Heart left ventricle (tissue), 16 donors: Measurements from ENCODE around the gene SUB1. TPM values are rescaled to one million over a fixed set of nuclear protein-coding genes. Genes with fewer than 3 reads are reported as not detected.

Source experiments
- ATAC-seq, 4 donors: fragments of 200-7000 bp; cut with Tn5 transposase; one replicate each; pipeline ENCODE4 v1.9.1; 2020 to 2022; ENCODE audit warnings: moderate library complexity in 4 of 4, mild to moderate bottlenecking in 3 of 4, moderate number of reproducible peaks in 1 of 4
- DNase-seq, 5 donors: peaks; one replicate each; pipeline ENCODE4 v3.0.0-alpha.2; 2020
- H3K27ac ChIP-seq, 12 donors: fragments of 200-600 bp; sonication (generic) in 4 of 12; one replicate each; pipeline versions ENCODE4 v1.5.0 to v1.8.0; 2016 to 2022; ENCODE audit warnings: mild to moderate bottlenecking in 2 of 12
- H3K27me3 ChIP-seq, 9 donors: fragments of 200-600 bp; sonication (generic) in 2 of 9; one replicate each; pipeline versions ENCODE4 v1.5.1 to v1.8.0; 2016 to 2022; ENCODE audit warnings: mild to moderate bottlenecking in 3 of 9
- H3K36me3 ChIP-seq, 9 donors: fragments of 200-600 bp; sonication (generic) in 2 of 9; one replicate each; pipeline versions ENCODE4 v1.5.0 to v1.8.0; 2018 to 2022; ENCODE audit warnings: mild to moderate bottlenecking in 2 of 9
- H3K4me1 ChIP-seq, 12 donors: fragments of 200-600 bp; sonication (generic) in 4 of 12; one replicate each; pipeline versions ENCODE4 v1.5.0 to v1.8.0; 2016 to 2022; ENCODE audit warnings: mild to moderate bottlenecking in 3 of 12
- H3K4me3 ChIP-seq, 12 donors: fragments of 200-600 bp; sonication (generic) in 4 of 12; one replicate each; pipeline versions ENCODE4 v1.5.0 to v1.8.0; 2017 to 2022; ENCODE audit warnings: mild to moderate bottlenecking in 9 of 12, moderate library complexity in 4 of 12
- H3K9me3 ChIP-seq, 12 donors: fragments of 200-600 bp; sonication (generic) in 4 of 12; one replicate each; pipeline versions ENCODE4 v1.5.0 to v1.8.0; 2016 to 2022; ENCODE audit warnings: mild to moderate bottlenecking in 1 of 12
- CTCF ChIP-seq, 12 donors: fragments of 200-600 bp; sonication (generic) in 4 of 12; IDR thresholded peaks; one replicate each; pipeline versions ENCODE4 v1.5.0 to v1.8.0; 2018 to 2022; ENCODE audit warnings: antibody characterized with exemption in 12 of 12, mild to moderate bottlenecking in 5 of 12
- POLR2A ChIP-seq, 2 donors: fragments of 450-650 bp; IDR thresholded peaks; one replicate each; pipeline ENCODE4 v1.6.1; 2017; ENCODE audit warnings: antibody characterized with exemption in 2 of 2, mild to moderate bottlenecking in 2 of 2, moderate library complexity in 2 of 2
- WGBS, 4 donors: extraction: QIAGEN DNeasy Blood & Tissue Kit in 2 of 4; methylation state at CpG; one replicate each; pipeline versions ENCODE4 v1.1.5 to v1.1.7; 2013 to 2018; 5-methylcytosine and 5-hydroxymethylcytosine counted together
- intact Hi-C, 10 donors: fragments of 100-400 bp; cut with DNase I; formaldehyde crosslinking; loops; one replicate each; pipeline versions ENCODE4 v1.11.1 to v1.14.2; 2022
- polyA plus RNA-seq, 2 donors: library from polyadenylated mRNA; stranded (reverse); fragments of 200-250 nt; gene quantifications; one replicate each; pipeline ENCODE4 v1.2.3, GENCODE V29; 2013
- total RNA-seq, 9 donors: library from RNA; depleted of rRNA in 2 of 9; stranded (reverse); fragments of >200 nt in 2 of 9; fragmentation: NEBNext Ultra II Directional in 3 of 9; extraction: Animal tissue kit (Norgen Biotek cat#: 25700) in 3 of 9; gene quantifications; one replicate each; pipeline versions ENCODE4 v1.1.0 to v1.2.4, GENCODE V29; 2016 to 2023
- donor health status: ischemic (EF 13 %, LVEDD 7.1; RV severe dilation, severe dysfunction).
- donor health status: healthy with polysubstance abuse.
- donor health status: DM: no; HTN: yes; CAD: no.
- donor health status: DM: no; HTN: no; CAD: no.
- donor health status: ischemic (EF 25% LVEDD 6.9; RV normal size, moderate dysfunction).
- donor health status: ischemic (EF 25% LVEDD 5.7; RV mildly dilated, moderate dysfunction).
- donor health status: healthy.
- donor health status: DM: yes; HTN: yes; CAD: no.
- donor health status: ischemic (EF 35%, LVEDD 5.7; RV mildly dilated, moderate dysfunction).
- donor health status: nonischemic (EF 11% LVEDD 7.7; RV severe dilation, severe dysfunction).
- donor health status: DM: yes; HTN: yes; CAD: no.
- donor health status: PGD.
- donor health status: ischemic (EF 29% LVEDD 5.4; RV normal size, mild dysfunction).
- donor health status: nonischemic (EF 23%, LVEDD 6.1; RV moderate dilation, normal function).

Gene SUB1
- total and polyA plus RNA-seq, 11 donors = 118 to 244 (median 187) TPM

- Histone ChIP-seq H3K4me3 (no peak overlapping the region), H3K27ac (peak overlapping the region in 1 of 12 donors; percentile 15), H3K36me3 (no peaks in the 10 kb centered on the region), H3K27me3 (no peaks in the 10 kb centered on the region), H3K4me1 (peaks cover 0 to 49% (median 0%) of the 10 kb centered on the region in 12 donors), H3K9me3 (no peaks in the 10 kb centered on the region)
- WGBS, 4 donors = 85 to 88% (median 87%) methylated on average over 6 of the region's 6 CpGs
- DNase-seq (no peak), ATAC-seq (peak in 1 of 4 donors; percentile 27)
- no peak for TF ChIP-seq CTCF (IDR thresholded peaks at IDR 0.05)
- TF ChIP-seq POLR2A (IDR thresholded peaks at IDR 0.05) = no peak
- intact Hi-C loops = no loop called here
These were observed 45.1 kb upstream of the SUB1 start for GRCh38 chr5:32539981-32540845.

- no peaks in the 10 kb centered on the region for H3K9me3 ChIP-seq
- no peak overlapping the region for H3K4me3 ChIP-seq
- TF ChIP-seq CTCF (IDR thresholded peaks at IDR 0.05) = no peak
- DNase-seq = no peak
- no peak for ATAC-seq
- H3K27ac ChIP-seq = no peak overlapping the region
- H3K4me1 ChIP-seq = peaks cover 0 to 49% (median 0%) of the 10 kb centered on the region in 12 donors
- intact Hi-C loops = no loop called here
- H3K36me3 ChIP-seq = no peaks in the 10 kb centered on the region
- no peaks in the 10 kb centered on the region for H3K27me3 ChIP-seq
- WGBS, 4 donors = 81 to 88% (median 82%) methylated on average over 4 of the region's 4 CpGs
These were observed 44.1 kb upstream of the SUB1 start for GRCh38 chr5:32541241-32541640.

GRCh38 chr5:32542216-32543059 lies 42.9 kb upstream of the SUB1 start:
- H3K36me3 ChIP-seq = no peaks in the 10 kb centered on the region
- H3K4me3 ChIP-seq = no peak overlapping the region
- intact Hi-C loops = no loop called here
- no peaks in the 10 kb centered on the region for H3K27me3 ChIP-seq
- H3K4me1 ChIP-seq = peaks cover 0 to 48% (median 0%) of the 10 kb centered on the region in 12 donors
- no peak for DNase-seq
- H3K27ac ChIP-seq = peak overlapping the region in 1 of 12 donors; percentile 19
- no peaks in the 10 kb centered on the region for H3K9me3 ChIP-seq
- ATAC-seq = no peak
- no peak for TF ChIP-seq CTCF (IDR thresholded peaks at IDR 0.05)
- TF ChIP-seq POLR2A (IDR thresholded peaks at IDR 0.05) = no peak
- 74 to 83% (median 81%) methylated on average over 10 of the region's 10 CpGs for WGBS, 4 donors

GRCh38 chr5:32543291-32543690 lies 42.1 kb upstream of the SUB1 start:
- intact Hi-C loops = no loop called here
- H3K4me1 ChIP-seq = peaks cover 0 to 40% (median 0%) of the 10 kb centered on the region in 12 donors
- H3K27me3 ChIP-seq = no peaks in the 10 kb centered on the region
- TF ChIP-seq POLR2A (IDR thresholded peaks at IDR 0.05) = no peak
- no peak for TF ChIP-seq CTCF (IDR thresholded peaks at IDR 0.05)
- DNase-seq (no peak), ATAC-seq (no peak)
- no peak overlapping the region for H3K27ac ChIP-seq
- WGBS, 4 donors = 92 to 95% (median 93%) methylated on average over 8 of the region's 8 CpGs
- H3K9me3 ChIP-seq = no peaks in the 10 kb centered on the region
- H3K36me3 ChIP-seq = no peaks in the 10 kb centered on the region
- no peak overlapping the region for H3K4me3 ChIP-seq
